NCI-H1417 (cell line): Measurements from ENCODE around the gene HKDC1.
"Not testable (repeated sequence)": the region's sequence is repeated elsewhere in the genome, so short reads cannot be mapped to it uniquely, and the experiment has no call there.

Experiments used
- DNase-seq, 3 experiments: peaks; one replicate each; lab custom pipeline; 2025; lab: John Stamatoyannopoulos, UW

HKDC1 gene

DNA sequence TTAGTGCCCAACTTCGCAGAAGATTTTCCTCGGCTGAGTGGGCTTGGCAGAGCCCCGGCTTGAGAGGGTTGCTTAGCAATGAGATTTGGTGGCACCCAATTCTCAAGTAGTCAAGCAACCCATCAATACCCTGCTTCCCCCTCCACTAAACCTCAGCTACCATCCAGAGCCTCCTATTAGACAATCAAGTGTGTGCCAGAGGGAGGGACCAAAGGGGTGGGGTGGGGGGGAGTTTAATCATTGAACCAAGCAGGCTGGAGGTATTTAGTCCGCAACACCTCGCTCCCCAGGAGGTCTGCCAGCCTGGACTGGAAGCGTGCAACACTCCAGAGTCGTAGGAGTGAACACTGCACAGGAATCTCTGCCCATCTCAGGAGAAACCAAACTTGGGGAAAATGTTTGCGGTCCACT lies at the start of gene HKDC1:
Gene HKDC1, plus strand, starts transcription at position 292 of the 411 bp plus-strand sequence. Its CDS starts 104 bp downstream, at position 396.
- no peak for DNase-seq

GRCh38 chr10:69172241-69172982 lies 47.7 kb upstream of the HKDC1 start:
- DNase-seq, result no peak

- DNase-seq, result not testable (repeated sequence)
Observed at GRCh38 chr10:69175326-69175725, 44.8 kb upstream of the HKDC1 start.

- no peak for DNase-seq
Observed at GRCh38 chr10:69176823-69177222, 43.3 kb upstream of the HKDC1 start.

DNA sequence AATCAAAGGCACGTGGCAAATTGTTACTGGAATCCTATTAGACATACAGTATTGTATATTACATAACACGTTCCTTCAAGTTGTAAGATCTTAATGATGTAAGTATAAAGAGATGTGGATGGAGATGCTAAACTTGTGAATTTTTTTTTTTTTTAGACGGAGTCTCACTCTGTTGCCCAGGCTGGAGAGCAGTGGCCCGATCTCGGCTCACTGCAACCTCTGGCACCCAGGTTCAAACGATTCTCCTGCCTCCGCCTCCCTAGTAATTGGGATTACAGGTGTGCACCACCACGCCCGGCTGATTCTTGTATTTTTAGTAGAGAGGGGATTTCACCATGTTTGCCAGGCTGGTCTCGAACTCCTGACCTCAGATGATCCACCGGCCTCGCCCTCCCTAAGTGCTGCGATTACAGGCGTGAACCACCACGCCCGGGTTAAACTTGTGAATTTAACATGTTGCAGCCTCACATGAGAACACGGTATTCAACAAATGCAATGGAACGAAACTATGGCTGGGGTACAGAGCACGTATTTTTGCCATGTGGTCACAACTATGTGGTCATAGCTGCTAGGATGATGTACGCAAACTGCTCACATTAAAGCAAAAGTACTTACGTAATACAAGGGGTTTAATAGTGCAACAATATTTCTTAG lies 40.9 kb upstream of the HKDC1 start:
- peak in 1 of 3 experiments; percentile 29 for DNase-seq

DNA sequence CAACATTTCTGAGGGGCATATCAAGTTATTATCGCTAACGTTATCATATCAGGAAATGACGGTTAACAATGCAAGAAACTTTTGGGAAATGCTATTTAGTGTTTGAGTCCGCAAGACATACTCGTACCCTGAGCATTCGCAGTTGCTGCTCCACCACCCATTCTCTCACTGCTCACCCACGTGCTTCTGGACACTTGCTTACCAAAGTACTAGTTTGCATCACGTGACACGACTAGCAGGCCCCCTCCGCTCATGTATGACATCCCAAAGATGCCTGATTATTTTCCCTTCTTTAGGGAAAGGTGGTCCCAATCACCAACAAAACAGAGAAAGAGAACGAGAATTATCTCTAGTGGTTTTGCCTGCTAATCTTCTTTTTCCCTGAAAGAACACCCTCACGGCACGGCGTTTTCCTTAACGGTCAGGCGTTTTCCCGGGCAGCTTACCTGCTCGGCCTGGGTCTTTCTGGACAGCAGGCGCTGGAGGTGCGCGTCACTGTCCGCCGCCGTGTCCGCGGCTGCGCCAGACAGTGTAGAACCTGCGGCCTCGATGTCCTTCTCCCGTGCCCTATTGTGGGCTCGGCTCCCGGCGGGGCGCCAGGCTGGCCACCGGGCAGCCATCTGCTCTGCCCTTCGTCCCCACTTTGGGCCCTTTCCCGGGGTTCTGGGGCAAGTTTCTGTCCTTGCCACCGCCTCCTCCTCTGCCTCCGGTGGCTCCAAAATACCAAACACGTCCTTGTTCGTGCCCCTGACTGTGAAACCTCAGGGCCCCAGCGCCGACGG lies 40.2 kb upstream of the HKDC1 start, which contains the start of gene SUPV3L1:
Gene SUPV3L1, plus strand, starts transcription at position 492 of the 782 bp plus-strand sequence. Its CDS starts 58 bp downstream, at position 550.
- DNase-seq, result peak; percentile 88 to 96 (median 92)

DNA sequence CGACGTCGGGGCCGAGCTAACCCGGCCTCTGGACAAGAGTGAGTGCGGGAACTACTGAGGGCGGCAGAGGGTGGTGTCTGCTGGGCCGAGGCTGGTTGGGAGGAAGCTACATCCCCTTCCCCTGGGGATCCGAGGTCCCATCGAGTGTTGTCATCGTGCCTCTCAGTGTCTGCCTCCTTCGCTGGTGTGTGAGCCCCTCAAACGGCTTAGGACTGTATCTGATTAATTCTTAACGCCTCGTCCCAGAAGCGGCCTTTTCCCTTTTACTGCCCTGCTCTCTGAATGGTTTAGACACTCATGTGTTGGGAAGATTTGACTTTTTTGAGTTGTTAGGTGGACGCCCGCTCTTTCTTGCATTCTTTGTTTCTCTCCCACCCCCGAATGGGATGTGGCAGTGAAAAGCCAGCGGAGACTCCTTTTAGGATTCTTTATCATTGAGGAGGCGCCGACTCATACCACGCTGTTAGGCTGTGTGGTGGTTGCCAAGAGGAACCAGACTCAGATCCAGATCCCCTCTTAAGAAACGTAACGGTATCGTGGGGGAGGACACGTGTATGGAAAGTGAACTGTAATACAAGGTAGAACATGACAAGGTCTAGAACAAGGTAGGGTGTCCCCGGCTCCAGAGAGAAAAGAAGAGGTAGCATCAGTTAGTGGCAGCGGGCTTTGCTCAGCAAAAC lies 39.5 kb upstream of the HKDC1 start:
- no peak for DNase-seq

DNA sequence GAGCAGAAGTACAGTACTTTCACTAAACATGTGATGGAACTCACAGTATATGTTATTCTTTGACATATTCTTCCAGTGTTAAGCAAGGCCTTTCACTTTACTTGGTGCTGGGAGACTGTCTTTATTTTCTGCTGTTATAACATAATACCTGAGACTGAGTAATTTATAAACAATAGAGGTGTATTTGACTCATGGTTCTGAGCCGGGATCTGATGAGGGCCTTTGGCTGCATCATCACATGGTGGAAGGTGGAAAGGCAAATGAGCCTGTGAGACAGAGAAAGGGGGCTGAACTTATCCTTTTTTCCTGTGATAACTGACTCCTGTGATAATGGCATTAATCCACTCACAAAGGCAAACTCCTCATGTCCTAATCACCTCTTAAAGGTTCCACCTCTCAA lies 38.7 kb upstream of the HKDC1 start:
- no peak for DNase-seq

DNA sequence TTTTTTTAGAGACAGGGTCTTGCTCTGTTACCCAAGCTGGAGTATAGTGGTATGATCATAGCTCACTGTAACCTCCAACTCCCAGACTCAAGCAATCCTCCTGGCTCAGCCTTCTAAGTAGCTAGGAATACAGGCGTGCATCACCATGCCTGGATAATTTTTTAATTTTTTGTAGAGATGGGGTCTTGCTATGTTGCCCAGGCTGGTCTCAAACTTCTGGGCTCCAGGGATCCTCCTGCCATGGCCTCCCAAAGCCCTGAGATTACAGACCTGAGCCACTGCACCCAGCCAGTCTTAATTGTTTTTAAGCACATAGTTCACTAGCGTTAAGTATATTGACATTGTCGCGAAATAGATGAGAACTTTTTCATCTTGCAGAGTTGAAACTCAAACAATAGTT lies 38.1 kb upstream of the HKDC1 start:
- no peak for DNase-seq

DNA sequence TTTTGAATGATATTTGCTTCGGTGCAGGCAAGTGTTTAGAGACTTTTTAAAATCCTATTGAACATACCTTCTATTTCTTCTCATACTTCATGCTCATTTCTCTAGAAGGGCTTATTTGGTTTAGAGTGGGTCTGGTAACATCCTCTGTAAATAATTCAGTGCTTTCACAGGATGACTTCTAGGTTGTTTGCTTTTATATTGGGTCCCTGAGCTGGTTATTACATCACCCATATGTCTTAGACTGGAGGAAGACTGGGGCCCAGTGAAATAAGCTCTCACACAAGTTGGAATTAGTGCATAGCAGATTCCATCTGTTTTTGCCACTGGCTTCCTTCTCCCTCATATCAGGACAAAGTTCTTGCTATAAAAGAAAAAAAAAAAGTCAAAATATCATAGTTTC lies 33.6 kb upstream of the HKDC1 start:
- DNase-seq, result no peak

DNA sequence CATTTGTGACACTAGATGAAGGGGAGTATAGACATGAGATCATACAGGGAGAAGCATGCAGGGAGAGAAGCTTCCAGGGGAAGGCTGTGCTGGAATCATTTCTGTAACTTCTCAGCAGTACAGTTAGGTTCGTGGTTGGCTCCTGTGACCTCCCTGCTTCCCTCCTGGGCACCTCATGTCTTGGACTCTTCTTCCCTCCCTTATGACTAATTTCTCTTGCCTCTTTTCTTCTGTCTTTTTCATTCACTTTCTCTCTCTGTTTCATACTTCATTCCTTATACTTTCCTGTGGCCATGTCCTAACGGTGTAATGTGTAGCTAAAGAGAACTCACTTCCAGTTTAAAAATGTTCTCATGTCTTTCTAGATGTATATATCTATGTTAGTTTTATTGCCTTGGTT lies 19.1 kb upstream of the HKDC1 start:
- DNase-seq, result no peak

GRCh38 chr10:69202332-69202731 lies 17.8 kb upstream of the HKDC1 start:
- DNase-seq, result no peak

GRCh38 chr10:69208761-69209160 lies 11.4 kb upstream of the HKDC1 start:
- no peak for DNase-seq

DNA sequence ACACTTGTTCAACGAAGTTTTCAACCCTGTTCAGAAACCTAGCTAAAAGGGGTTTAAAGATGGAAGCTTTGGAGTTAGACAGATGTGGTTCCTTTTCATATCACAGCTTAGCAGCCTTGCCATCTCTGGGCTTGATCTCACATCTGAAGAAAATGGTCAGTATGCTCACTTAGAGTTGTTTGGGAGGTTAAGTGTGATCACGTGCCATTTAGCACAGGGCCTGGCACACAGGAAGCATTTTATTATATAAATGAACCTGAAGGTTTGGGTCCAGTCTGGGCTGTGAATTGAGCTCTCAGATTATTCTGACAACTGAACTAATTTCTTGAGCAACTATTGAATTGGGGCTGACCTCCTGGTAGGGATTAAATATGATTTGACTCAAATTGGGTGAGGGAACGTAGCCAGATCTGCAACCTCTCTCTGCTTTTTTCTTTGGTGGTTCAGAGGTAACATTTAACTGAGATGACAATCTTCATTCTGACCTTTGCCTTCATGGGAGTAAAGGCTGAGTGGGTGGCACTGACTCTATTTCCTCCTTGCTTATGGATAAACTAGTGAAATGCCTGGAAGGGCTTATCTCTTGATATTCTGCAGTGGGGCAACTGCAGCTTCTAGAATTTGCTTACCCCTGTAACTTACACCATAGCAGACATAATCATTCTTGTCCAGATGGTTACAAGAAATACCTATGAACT lies 10.2 kb upstream of the HKDC1 start:
- DNase-seq, result no peak

GRCh38 chr10:69211104-69211503 lies 9.0 kb upstream of the HKDC1 start:
- DNase-seq, result no peak

DNA sequence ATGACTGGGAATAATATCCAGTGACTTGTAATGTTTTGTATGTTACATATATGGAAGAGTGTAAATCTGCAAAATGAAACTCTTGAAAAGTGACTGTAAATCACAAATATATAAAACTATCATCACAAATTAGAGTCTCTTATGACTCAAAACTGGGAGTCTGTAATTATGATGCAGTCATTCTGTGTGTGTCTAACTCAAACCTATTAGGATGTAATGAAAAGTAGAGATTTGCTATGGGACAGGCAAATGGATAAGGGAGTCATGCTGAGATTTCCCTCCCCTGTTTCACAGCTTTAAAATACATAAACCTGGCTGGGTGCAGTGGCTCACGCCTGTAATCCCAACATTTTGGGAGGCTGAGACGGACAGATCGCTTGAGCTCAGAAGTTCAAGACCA lies 8.6 kb upstream of the HKDC1 start:
- no peak for DNase-seq

- no peak for DNase-seq
Observed at GRCh38 chr10:69213591-69214311, 6.4 kb upstream of the HKDC1 start.

DNA sequence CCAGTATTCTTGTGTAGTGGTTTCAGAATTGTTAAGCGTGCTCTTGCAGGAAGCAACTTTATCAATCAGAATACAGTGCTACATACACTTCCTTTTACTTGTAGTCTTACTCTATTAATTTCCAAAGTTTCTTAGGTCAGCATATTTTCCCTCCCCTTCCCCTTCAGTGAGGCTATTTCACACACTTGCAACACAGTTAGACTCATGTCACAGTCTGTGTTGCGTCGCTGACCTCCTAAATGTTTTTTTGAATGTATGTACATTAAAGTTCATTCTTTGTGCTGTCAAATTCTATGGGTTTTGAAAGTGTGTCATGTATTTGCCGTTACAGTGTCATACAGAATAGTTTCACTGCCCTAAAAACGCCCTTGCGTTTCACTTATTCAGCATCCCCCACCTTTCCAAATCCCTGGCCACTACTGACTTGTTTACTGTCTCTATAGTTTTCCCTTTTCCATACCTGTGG lies 5.4 kb upstream of the HKDC1 start:
- no peak for DNase-seq

DNA sequence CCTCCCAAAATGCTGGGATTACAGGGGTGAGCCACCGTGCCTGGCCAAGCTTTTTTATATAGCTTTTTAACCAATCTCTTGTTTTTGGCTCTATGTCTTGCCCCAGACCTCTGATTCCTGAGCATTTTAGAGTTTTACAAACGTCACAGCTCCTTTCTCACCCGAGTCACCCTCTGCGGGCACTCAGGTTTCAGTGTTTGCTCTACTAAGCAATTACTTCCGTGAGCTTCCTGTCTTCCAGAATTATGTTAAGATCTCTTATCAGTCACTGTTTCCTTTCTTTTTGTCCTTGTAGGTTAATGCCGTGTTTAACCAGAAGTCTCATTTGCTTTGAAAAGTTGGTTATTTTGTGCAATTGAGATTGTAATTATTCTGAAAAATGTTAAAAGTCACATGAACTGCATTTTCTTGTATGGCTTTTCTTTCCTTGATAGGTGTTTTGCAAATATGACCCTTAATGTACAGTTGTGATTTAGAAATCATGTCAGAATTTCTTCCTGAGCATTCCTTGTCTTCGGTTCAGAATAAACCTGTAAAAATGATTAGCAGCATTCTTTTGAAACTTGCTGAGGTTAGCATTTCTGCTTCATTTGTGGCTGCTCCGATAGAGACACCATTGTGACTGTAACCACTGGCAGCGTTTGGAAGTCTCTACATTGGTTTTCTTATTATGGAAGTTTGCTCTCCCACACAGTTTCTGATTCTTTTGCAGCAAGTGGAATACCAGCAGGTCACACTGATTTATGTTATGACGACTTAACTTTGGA lies 4.5 kb upstream of the HKDC1 start:
- DNase-seq, result no peak

- no peak for DNase-seq
Observed at GRCh38 chr10:69216577-69217118, 3.5 kb upstream of the HKDC1 start.
